Panc1 (cell line): Measurements from ENCODE around the gene SLFN12. TPM values are rescaled to one million over a fixed set of nuclear protein-coding genes. Genes with fewer than 3 reads are reported as not detected.

Source experiments
- ATAC-seq: fragments of 200-7000 bp; cut with Tn5 transposase; 2 replicates; pipeline ENCODE4 v1.9.1; 2020; ENCODE audit warnings: mild to moderate bottlenecking, moderate library complexity
- BruUV-seq: library from RNA; stranded (reverse); fragments of 400-500 nt; replicated peaks from 2 replicates; lab custom pipeline; 2021; lab: Mats Ljungman, UMichigan
- CTCF ChIA-PET: fragments of 300-600 bp; sonication (Branson Sonifier 250); formaldehyde crosslinking; loops from one replicate; lab custom pipeline; 2022; ENCODE audit warnings: antibody characterized with exemption; lab: Charles Lee
- POLR2A ChIA-PET: fragments of 300-600 bp; sonication (Branson Sonifier 250); formaldehyde crosslinking; loops from one replicate; lab custom pipeline; 2022; ENCODE audit warnings: antibody characterized with exemption; lab: Charles Lee
- DNase-seq: peaks from one replicate; pipeline ENCODE4 v3.0.0-alpha.2; 2010; ENCODE audit warnings: low read depth, low spot score
- H3K27ac ChIP-seq: 2 replicates; pipeline ENCODE4 v1.5.1; 2011; ENCODE audit warnings: mild to moderate bottlenecking, low read length, inconsistent platforms
- H3K27me3 ChIP-seq: fragments of 200-500 bp; sonication (Bioruptor generic); 2 replicates; pipeline ENCODE4 v1.6.0; 2014; ENCODE audit warnings: low read length, inconsistent platforms; ENCODE audit not compliant: control insufficient read depth, insufficient read depth
- H3K36me3 ChIP-seq: fragments of 200-500 bp; sonication (Bioruptor generic); 2 replicates; pipeline ENCODE4 v1.5.1; 2014; ENCODE audit warnings: inconsistent platforms, mild to moderate bottlenecking, low read length, moderate library complexity; ENCODE audit not compliant: control insufficient read depth, insufficient read depth
- H3K4me1 ChIP-seq: 2 replicates; pipeline ENCODE4 v1.5.1; 2011; ENCODE audit warnings: inconsistent platforms, mild to moderate bottlenecking, low read length, moderate library complexity; ENCODE audit not compliant: control insufficient read depth, insufficient read depth
- H3K4me3 ChIP-seq, 2 experiments: 2 replicates each; pipeline ENCODE4 v1.5.1; 2011 to 2012; ENCODE audit warnings: low read depth in 2 of 2, low read length in 2 of 2, mild to moderate bottlenecking in 2 of 2, inconsistent platforms in 1 of 2, moderate library complexity in 1 of 2
- H3K9me3 ChIP-seq: fragments of 200-500 bp; sonication (Bioruptor generic); 2 replicates; pipeline ENCODE4 v1.5.1; 2014; ENCODE audit warnings: low read depth, mild to moderate bottlenecking, inconsistent platforms, low read length, moderate library complexity; ENCODE audit not compliant: control insufficient read depth, insufficient read depth
- CTCF ChIP-seq: fragments of 450-650 bp; IDR thresholded peaks from 2 replicates; pipeline ENCODE4 v1.5.1; 2017; ENCODE audit warnings: mild to moderate bottlenecking
- POLR2AphosphoS5 ChIP-seq: IDR thresholded peaks from 2 replicates; pipeline ENCODE4 v1.6.1; 2012; ENCODE audit warnings: mild to moderate bottlenecking, low read depth, low read length, moderate library complexity
- REST ChIP-seq, 2 experiments: IDR thresholded peaks; 2 replicates each; pipeline ENCODE4 v1.6.1; 2011 to 2012; ENCODE audit warnings: low read depth in 2 of 2, control low read depth in 1 of 2, low read length in 1 of 2, mild to moderate bottlenecking in 1 of 2, moderate library complexity in 1 of 2; ENCODE audit not compliant: insufficient read depth in 1 of 2
- SIN3A ChIP-seq: IDR thresholded peaks from 2 replicates; pipeline ENCODE4 v1.6.1; 2012; ENCODE audit warnings: low read depth, mild to moderate bottlenecking, low read length, moderate library complexity, borderline replicate concordance; ENCODE audit not compliant: insufficient read depth
- TCF7L2 ChIP-seq: IDR thresholded peaks from 2 replicates; pipeline ENCODE4 v1.6.1; 2011; ENCODE audit warnings: mild to moderate bottlenecking, low read depth, low read length, inconsistent platforms
- in situ Hi-C: cut with HindIII; loops from 2 replicates; pipeline ENCODE4 v1.10.0; 2016; ENCODE audit warnings: low sequenced_read_pairs, low pct_unique_long_range_greater_than_20kb
- intact Hi-C: fragments of 100-400 bp; cut with micrococcal nuclease; formaldehyde crosslinking; loops from one replicate; pipeline ENCODE4 v1.10.0; 2022; ENCODE audit not compliant: unreplicated experiment
- total RNA-seq: library from RNA; stranded (reverse); gene quantifications from one replicate; pipeline ENCODE4 v1.2.1, GENCODE V29; 2021; ENCODE audit not compliant: unreplicated experiment

SLFN12 gene
- total RNA-seq, 1 experiment from 2014 or later, result 35.2 TPM

GRCh38 chr17:35468475-35468874 is 36.2 kb upstream of the SLFN12 start:
- ChIA-PET CTCF (no interaction called here), POLR2A (no interaction called here)
- Histone ChIP-seq H3K27me3 (0 out of 2 replicates have a peak, but pooled peaks cover 2% of the 10 kb centered on the region), H3K27ac (no peak overlapping the region), H3K36me3 (no peaks in the 10 kb centered on the region), H3K4me1 (no peaks in the 10 kb centered on the region), H3K4me3 (no peak overlapping the region), H3K9me3 (no peaks in the 10 kb centered on the region)
- in situ Hi-C loops, result no loop called here
- no TSS peak for BruUV-seq
- ATAC-seq (no peak), DNase-seq (no peak)
- TF ChIP-seq SIN3A (no peak), REST (IDR thresholded peaks at IDR 0.05; ENCODE audit: insufficient read depth in 1 of 2, low read depth in 2 of 2, low read length in 1 of 2) (no peak), TCF7L2 (no peak), POLR2AphosphoS5 (no peak), CTCF (no peak)
- intact Hi-C loops, result no loop called here

GRCh38 chr17:35467824-35468223 is 35.5 kb upstream of the SLFN12 start:
- H3K27me3 ChIP-seq, result peaks cover 6% of the 10 kb centered on the region; the same call in 1 of the 2 replicates
- no peak overlapping the region for H3K27ac ChIP-seq
- ChIA-PET CTCF (no interaction called here), POLR2A (no interaction called here)
- ATAC-seq (no peak), DNase-seq (no peak)
- no peaks in the 10 kb centered on the region for H3K36me3 ChIP-seq
- H3K4me1 ChIP-seq, result no peaks in the 10 kb centered on the region
- in situ Hi-C loops, result no loop called here
- no peak overlapping the region for H3K4me3 ChIP-seq
- intact Hi-C loops, result no loop called here
- no TSS peak for BruUV-seq
- no peaks in the 10 kb centered on the region for H3K9me3 ChIP-seq
- no peak for TF ChIP-seq SIN3A
- no peak for TF ChIP-seq CTCF
- TF ChIP-seq POLR2AphosphoS5, result no peak
- TF ChIP-seq REST (IDR thresholded peaks at IDR 0.05; ENCODE audit: insufficient read depth in 1 of 2, low read depth in 2 of 2, low read length in 1 of 2), result no peak
- TF ChIP-seq TCF7L2, result no peak
